COLO668 (cell line): Measurements from ENCODE around the gene RPL22L1.
"Not testable (repeated sequence)": the region's sequence is repeated elsewhere in the genome, so short reads cannot be mapped to it uniquely, and the experiment has no call there.

Experiments
- DNase-seq: peaks from one replicate; lab custom pipeline; 2025; ENCODE audit not compliant: unreplicated experiment; lab: John Stamatoyannopoulos, UW

RPL22L1 gene

GRCh38 chr3:170884109-170884930 lies 14.3 kb upstream of the RPL22L1 start:
- DNase-seq: not testable (repeated sequence)

- DNase-seq: not testable (repeated sequence)
These were observed 8.7 kb upstream of the RPL22L1 start for GRCh38 chr3:170878688-170879087.

- not testable (repeated sequence) for DNase-seq
These were observed 7.3 kb upstream of the RPL22L1 start for GRCh38 chr3:170877311-170877710.

GRCh38 chr3:170876537-170876936 lies 6.5 kb upstream of the RPL22L1 start:
- no peak for DNase-seq

GRCh38 chr3:170869239-170869590 lies 780 bp downstream of the RPL22L1 start:
- DNase-seq: no peak

GRCh38 chr3:170868577-170869238 lies 1.3 kb downstream of the RPL22L1 start:
- DNase-seq: no peak

GRCh38 chr3:170867143-170867937 lies 2.7 kb downstream of the RPL22L1 start:
- DNase-seq: no peak

GRCh38 chr3:170866499-170866898 lies 3.5 kb downstream of the RPL22L1 start:
- no peak for DNase-seq

GRCh38 chr3:170865209-170866094 lies 4.5 kb downstream of the RPL22L1 start:
- DNase-seq: no peak

- DNase-seq: no peak
These were observed 5.3 kb downstream of the RPL22L1 start for GRCh38 chr3:170864525-170865208.

- DNase-seq: no peak
These were observed 6.2 kb downstream of the RPL22L1 start for GRCh38 chr3:170863816-170864215.

- no peak for DNase-seq
These were observed 7.2 kb downstream of the RPL22L1 start for GRCh38 chr3:170862618-170863374.

GRCh38 chr3:170858599-170858998 lies 11.4 kb downstream of the RPL22L1 start:
- DNase-seq: no peak

GRCh38 chr3:170852324-170852723 lies 17.7 kb downstream of the RPL22L1 start:
- DNase-seq: no peak

GRCh38 chr3:170848292-170848917 lies 21.6 kb downstream of the RPL22L1 start:
- DNase-seq: no peak

- DNase-seq: no peak
These were observed 25.6 kb downstream of the RPL22L1 start for GRCh38 chr3:170844377-170844776.

- DNase-seq: no peak
These were observed 29.6 kb downstream of the RPL22L1 start for GRCh38 chr3:170840291-170840859.

GRCh38 chr3:170839518-170840100 lies 30.4 kb downstream of the RPL22L1 start:
- no peak for DNase-seq
